Activated T-helper 1 cell treated with anti-CD3 and anti-CD28 coated beads, Interleukin-12 subunit alpha, Interleukin-12 subunit beta, Interleukin-2, Interleukin-4 antibody, amounts not matched to agents 30 ng/mL and 10 ng/mL and 1 ng/mL, durations not matched to agents 14 hours and 24 hours and 36 hours (primary cell): Measurements from ENCODE around the gene SYT5. TPM values are rescaled to one million over a fixed set of nuclear protein-coding genes. Genes with fewer than 3 reads are reported as not detected.
"Not testable (repeated sequence)": the region's sequence is repeated elsewhere in the genome, so short reads cannot be mapped to it uniquely, and the experiment has no call there.

Experiments used
- DNase-seq: peaks from one replicate; pipeline ENCODE4 v3.0.0; 2021; ENCODE audit warnings: low spot score
- H3K27ac Mint-ChIP-seq: one replicate; pipeline ENCODE4 v1.8.0; 2021; ENCODE audit warnings: mild to moderate bottlenecking, mixed read lengths
- H3K27me3 Mint-ChIP-seq: one replicate; pipeline ENCODE4 v1.8.0; 2022; ENCODE audit warnings: mild to moderate bottlenecking, moderate library complexity, mixed read lengths; ENCODE audit not compliant: insufficient read depth
- H3K36me3 Mint-ChIP-seq: one replicate; pipeline ENCODE4 v1.8.0; 2021; ENCODE audit warnings: low read depth, mixed read lengths
- H3K4me1 Mint-ChIP-seq: one replicate; pipeline ENCODE4 v1.8.0; 2021; ENCODE audit warnings: low read depth, mixed read lengths
- H3K4me3 Mint-ChIP-seq: one replicate; pipeline ENCODE4 v1.8.0; 2021; ENCODE audit warnings: mild to moderate bottlenecking, moderate library complexity, mixed read lengths
- H3K9me3 Mint-ChIP-seq: one replicate; pipeline ENCODE4 v1.8.0; 2021; ENCODE audit warnings: mixed read lengths
- intact Hi-C: fragments of 100-400 bp; cut with micrococcal nuclease; formaldehyde crosslinking; loops from one replicate; pipeline ENCODE4 v1.15.1; 2024
- total RNA-seq: library from RNA; stranded (reverse); gene quantifications from 2 replicates; pipeline ENCODE4 v1.2.3, GENCODE V29; 2022

Gene SYT5
- total RNA-seq, 1 donor from 2014 or later, result not detected

- intact Hi-C loops, result no loop called here
- H3K9me3 Mint-ChIP-seq, result peaks cover 4% of the 10 kb centered on the region
- H3K27me3 Mint-ChIP-seq, result peaks cover 31% of the 10 kb centered on the region
- H3K4me1 Mint-ChIP-seq, result peaks cover 9% of the 10 kb centered on the region
- H3K36me3 Mint-ChIP-seq, result no peaks in the 10 kb centered on the region
- H3K27ac Mint-ChIP-seq, result no peak overlapping the region
- no peak for DNase-seq
- H3K4me3 Mint-ChIP-seq, result no peak overlapping the region
Observed at GRCh38 chr19:55158423-55158822, 21.7 kb downstream of the SYT5 start.

- Mint-ChIP-seq H3K4me3 (no peak within 1 kb of the TSS), H3K36me3 (no peaks in the 10 kb centered on the region), H3K27ac (no peak within 1 kb of the TSS), H3K4me1 (peaks cover 9% of the 10 kb centered on the region), H3K27me3 (peaks cover 26% of the 10 kb centered on the region), H3K9me3 (peaks cover 5% of the 10 kb centered on the region)
- no peak for DNase-seq
- intact Hi-C loops, result no loop called here
Observed at GRCh38 chr19:55157064-55157908, 22.8 kb downstream of the SYT5 start, which contains the start of gene TNNI3. Gene TNNI3 (minus strand): TSS chr19:55157732. CDS start chr19:55157589, 143 bp downstream.

- intact Hi-C loops, result no loop called here
- peaks cover 16% of the 10 kb centered on the region for H3K4me1 Mint-ChIP-seq
- no peak for DNase-seq
- no peak overlapping the region for H3K27ac Mint-ChIP-seq
- no peak overlapping the region for H3K4me3 Mint-ChIP-seq
- peaks cover 13% of the 10 kb centered on the region for H3K9me3 Mint-ChIP-seq
- peaks cover 26% of the 10 kb centered on the region for H3K27me3 Mint-ChIP-seq
- peaks cover 2% of the 10 kb centered on the region for H3K36me3 Mint-ChIP-seq
Observed at GRCh38 chr19:55156202-55157063, 23.7 kb downstream of the SYT5 start.

- DNase-seq, H3K4me3 Mint-ChIP-seq, H3K36me3 Mint-ChIP-seq, intact Hi-C loops, H3K27ac Mint-ChIP-seq: not testable (repeated sequence)
- peaks cover 25% of the 10 kb centered on the region for H3K27me3 Mint-ChIP-seq
- H3K9me3 Mint-ChIP-seq, result peaks cover 16% of the 10 kb centered on the region
- H3K4me1 Mint-ChIP-seq, result peaks cover 16% of the 10 kb centered on the region
Observed at GRCh38 chr19:55155784-55156183, 24.3 kb downstream of the SYT5 start.

- peaks cover 2% of the 10 kb centered on the region for H3K36me3 Mint-ChIP-seq
- H3K27me3 Mint-ChIP-seq, result peaks cover 25% of the 10 kb centered on the region
- no peak for DNase-seq
- no peak overlapping the region for H3K27ac Mint-ChIP-seq
- H3K4me3 Mint-ChIP-seq, result no peak overlapping the region
- intact Hi-C loops, result no loop called here
- peaks cover 16% of the 10 kb centered on the region for H3K9me3 Mint-ChIP-seq
- H3K4me1 Mint-ChIP-seq, result peaks cover 16% of the 10 kb centered on the region
Observed at GRCh38 chr19:55153652-55154264, 26.3 kb downstream of the SYT5 start.

- peaks cover 25% of the 10 kb centered on the region for H3K27me3 Mint-ChIP-seq
- DNase-seq, result no peak
- H3K36me3 Mint-ChIP-seq, result peaks cover 2% of the 10 kb centered on the region
- H3K4me3 Mint-ChIP-seq, result no peak overlapping the region
- peaks cover 16% of the 10 kb centered on the region for H3K4me1 Mint-ChIP-seq
- intact Hi-C loops, result no loop called here
- peak overlapping the region; percentile 43 for H3K27ac Mint-ChIP-seq
- peaks cover 16% of the 10 kb centered on the region for H3K9me3 Mint-ChIP-seq
Observed at GRCh38 chr19:55152017-55152416, 28.1 kb downstream of the SYT5 start.

- H3K36me3 Mint-ChIP-seq, result peaks cover 2% of the 10 kb centered on the region
- peaks cover 32% of the 10 kb centered on the region for H3K27me3 Mint-ChIP-seq
- H3K4me3 Mint-ChIP-seq, result no peak within 1 kb of the TSS
- H3K9me3 Mint-ChIP-seq, result peaks cover 16% of the 10 kb centered on the region
- DNase-seq, result no peak
- intact Hi-C loops, result loop anchor here (10.0 kb wide), 1 partner anchor 485 kb away; the partner anchor contains the start of gene LILRB4
- no peak within 1 kb of the TSS for H3K27ac Mint-ChIP-seq
- H3K4me1 Mint-ChIP-seq, result peaks cover 15% of the 10 kb centered on the region
Observed at GRCh38 chr19:55149078-55150003, 30.7 kb downstream of the SYT5 start, which contains the start of gene TNNT1. Gene TNNT1 (minus strand): TSS chr19:55149206. CDS start chr19:55147157, 2,049 bp downstream.

- intact Hi-C loops, result loop anchor here (10.0 kb wide), 1 partner anchor 483 kb away; the partner anchor contains the start of gene LILRB4
- H3K9me3 Mint-ChIP-seq, result peaks cover 12% of the 10 kb centered on the region
- no peak for DNase-seq
- H3K36me3 Mint-ChIP-seq, result peaks cover 2% of the 10 kb centered on the region
- no peak overlapping the region for H3K4me3 Mint-ChIP-seq
- H3K27ac Mint-ChIP-seq, result no peak overlapping the region
- H3K27me3 Mint-ChIP-seq, result peaks cover 32% of the 10 kb centered on the region
- H3K4me1 Mint-ChIP-seq, result peaks cover 7% of the 10 kb centered on the region
Observed at GRCh38 chr19:55147545-55148251, 32.4 kb downstream of the SYT5 start.

- Mint-ChIP-seq H3K4me3 (no peak overlapping the region), H3K4me1 (peaks cover 2% of the 10 kb centered on the region), H3K27me3 (peaks cover 34% of the 10 kb centered on the region), H3K36me3 (no peaks in the 10 kb centered on the region), H3K27ac (no peak overlapping the region), H3K9me3 (peaks cover 6% of the 10 kb centered on the region)
- no peak for DNase-seq
- intact Hi-C loops, result loop anchor here (10.0 kb wide), 1 partner anchor 482 kb away; the partner anchor contains the start of gene LILRB4
Observed at GRCh38 chr19:55146705-55147273, 33.3 kb downstream of the SYT5 start.

- Mint-ChIP-seq H3K36me3 (no peaks in the 10 kb centered on the region), H3K9me3 (no peaks in the 10 kb centered on the region), H3K27ac (no peak overlapping the region), H3K4me3 (no peak overlapping the region), H3K27me3 (peaks cover 38% of the 10 kb centered on the region), H3K4me1 (no peaks in the 10 kb centered on the region)
- intact Hi-C loops, result loop anchor here (10.0 kb wide), 1 partner anchor 481 kb away; the partner anchor contains the start of gene LILRB4
- DNase-seq, result no peak
Observed at GRCh38 chr19:55146078-55146704, 33.9 kb downstream of the SYT5 start.
